HL-60 (cell line): ENCODE results near the gene MEX3B.

Experiments used
- CTCF ChIP-seq: IDR thresholded peaks from one replicate; pipeline ENCODE4 v1.5.1; 2011; ENCODE audit warnings: low read length, control low read depth, inconsistent platforms; ENCODE audit not compliant: insufficient read depth
- GABPA ChIP-seq: IDR thresholded peaks from 2 replicates; pipeline ENCODE4 v1.6.1; 2012; ENCODE audit warnings: low read depth
- REST ChIP-seq: IDR thresholded peaks from 2 replicates; pipeline ENCODE4 v1.6.1; 2012; ENCODE audit warnings: low read depth; ENCODE audit not compliant: insufficient replicate concordance
- SPI1 ChIP-seq: IDR thresholded peaks from 2 replicates; pipeline ENCODE4 v1.6.1; 2012; ENCODE audit warnings: low read depth, mild to moderate bottlenecking, borderline replicate concordance

- TF ChIP-seq CTCF = no peak
- no peak for TF ChIP-seq SPI1
- TF ChIP-seq GABPA = no peak
- peak; percentile 78 for TF ChIP-seq REST
Observed at GRCh38 chr15:82047453-82048400, 1.9 kb upstream of the MEX3B start.
